ENCODE results near the gene ZNF777.

GRCh38 chr7:149448961-149449360 lies 11.9 kb downstream of the ZNF777 start:
- TF ChIP-seq CTCF (IDR thresholded peaks at IDR 0.05; ENCODE audit: insufficient read depth, low read depth, low read length) (no peak), EZH2 (IDR thresholded peaks at IDR 0.05; ENCODE audit: insufficient read depth, low read length) (no peak)
